HL-60/S4 treated with phorbol 12-myristate 13-acetate at 8.2 ng/mL for 4 days and 3 days (cell line): ENCODE measurements around the gene UQCC3.
"Not testable (repeated sequence)": the region's sequence is repeated elsewhere in the genome, so short reads cannot be mapped to it uniquely, and the experiment has no call there.

Experiments used
- in situ Hi-C: fragments of 300-500 bp; cut with MboI; formaldehyde crosslinking; loops from 2 replicates; pipeline ENCODE4 v1.15.0; 2022; ENCODE audit warnings: low sequenced_read_pairs

Gene UQCC3

GRCh38 chr11:62702246-62702645 lies 30.8 kb downstream of the UQCC3 start:
- in situ Hi-C loops, result no loop called here

- in situ Hi-C loops, result not testable (repeated sequence)
These were observed 32.4 kb downstream of the UQCC3 start for GRCh38 chr11:62703921-62704320.

- in situ Hi-C loops, result no loop called here
These were observed 33.9 kb downstream of the UQCC3 start for GRCh38 chr11:62705413-62705812.

- in situ Hi-C loops, result no loop called here
These were observed 34.7 kb downstream of the UQCC3 start for GRCh38 chr11:62705880-62706849.

GRCh38 chr11:62706850-62707247 lies 35.4 kb downstream of the UQCC3 start:
- in situ Hi-C loops, result no loop called here

GRCh38 chr11:62707277-62707861 lies 35.9 kb downstream of the UQCC3 start, which contains the start of the genes BSCL2 and GNG3:
TSS of gene BSCL2 (minus strand) at chr11:62707424. CDS start at chr11:62707195, 229 bp downstream.
TSS of gene GNG3 (plus strand) at chr11:62707676. CDS start at chr11:62708296, 620 bp downstream.
- in situ Hi-C loops, result no loop called here

- in situ Hi-C loops, result no loop called here
These were observed 36.9 kb downstream of the UQCC3 start for GRCh38 chr11:62708392-62708791.

GRCh38 chr11:62708793-62709192 lies 37.3 kb downstream of the UQCC3 start:
- in situ Hi-C loops, result no loop called here

GRCh38 chr11:62709247-62710000 lies 38.0 kb downstream of the UQCC3 start:
- in situ Hi-C loops, result no loop called here

GRCh38 chr11:62710001-62710345 lies 38.5 kb downstream of the UQCC3 start:
- in situ Hi-C loops, result no loop called here

GRCh38 chr11:62712276-62712812 lies 40.9 kb downstream of the UQCC3 start:
- in situ Hi-C loops, result no loop called here

- in situ Hi-C loops, result no loop called here
These were observed 41.4 kb downstream of the UQCC3 start for GRCh38 chr11:62712861-62713260.

GRCh38 chr11:62713343-62713742 lies 41.9 kb downstream of the UQCC3 start:
- in situ Hi-C loops, result no loop called here

- in situ Hi-C loops, result no loop called here
These were observed 44.0 kb downstream of the UQCC3 start for GRCh38 chr11:62715150-62716130.

- in situ Hi-C loops, result no loop called here
These were observed 44.7 kb downstream of the UQCC3 start for GRCh38 chr11:62716206-62716605.

- in situ Hi-C loops, result no loop called here
These were observed 45.3 kb downstream of the UQCC3 start for GRCh38 chr11:62716816-62717215.

GRCh38 chr11:62719302-62719978 lies 48.0 kb downstream of the UQCC3 start:
- in situ Hi-C loops, result no loop called here

- in situ Hi-C loops, result no loop called here
These were observed 50.5 kb downstream of the UQCC3 start for GRCh38 chr11:62721994-62722393.
